ENCODE measurements around the gene PEAK1.

PEAK1 gene, protein sequence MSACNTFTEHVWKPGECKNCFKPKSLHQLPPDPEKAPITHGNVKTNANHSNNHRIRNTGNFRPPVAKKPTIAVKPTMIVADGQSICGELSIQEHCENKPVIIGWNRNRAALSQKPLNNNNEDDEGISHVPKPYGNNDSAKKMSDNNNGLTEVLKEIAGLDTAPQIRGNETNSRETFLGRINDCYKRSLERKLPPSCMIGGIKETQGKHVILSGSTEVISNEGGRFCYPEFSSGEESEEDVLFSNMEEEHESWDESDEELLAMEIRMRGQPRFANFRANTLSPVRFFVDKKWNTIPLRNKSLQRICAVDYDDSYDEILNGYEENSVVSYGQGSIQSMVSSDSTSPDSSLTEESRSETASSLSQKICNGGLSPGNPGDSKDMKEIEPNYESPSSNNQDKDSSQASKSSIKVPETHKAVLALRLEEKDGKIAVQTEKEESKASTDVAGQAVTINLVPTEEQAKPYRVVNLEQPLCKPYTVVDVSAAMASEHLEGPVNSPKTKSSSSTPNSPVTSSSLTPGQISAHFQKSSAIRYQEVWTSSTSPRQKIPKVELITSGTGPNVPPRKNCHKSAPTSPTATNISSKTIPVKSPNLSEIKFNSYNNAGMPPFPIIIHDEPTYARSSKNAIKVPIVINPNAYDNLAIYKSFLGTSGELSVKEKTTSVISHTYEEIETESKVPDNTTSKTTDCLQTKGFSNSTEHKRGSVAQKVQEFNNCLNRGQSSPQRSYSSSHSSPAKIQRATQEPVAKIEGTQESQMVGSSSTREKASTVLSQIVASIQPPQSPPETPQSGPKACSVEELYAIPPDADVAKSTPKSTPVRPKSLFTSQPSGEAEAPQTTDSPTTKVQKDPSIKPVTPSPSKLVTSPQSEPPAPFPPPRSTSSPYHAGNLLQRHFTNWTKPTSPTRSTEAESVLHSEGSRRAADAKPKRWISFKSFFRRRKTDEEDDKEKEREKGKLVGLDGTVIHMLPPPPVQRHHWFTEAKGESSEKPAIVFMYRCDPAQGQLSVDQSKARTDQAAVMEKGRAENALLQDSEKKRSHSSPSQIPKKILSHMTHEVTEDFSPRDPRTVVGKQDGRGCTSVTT (N-terminal part only)
- total RNA-seq = 10.6 reads per million in 2 donors

DNA sequence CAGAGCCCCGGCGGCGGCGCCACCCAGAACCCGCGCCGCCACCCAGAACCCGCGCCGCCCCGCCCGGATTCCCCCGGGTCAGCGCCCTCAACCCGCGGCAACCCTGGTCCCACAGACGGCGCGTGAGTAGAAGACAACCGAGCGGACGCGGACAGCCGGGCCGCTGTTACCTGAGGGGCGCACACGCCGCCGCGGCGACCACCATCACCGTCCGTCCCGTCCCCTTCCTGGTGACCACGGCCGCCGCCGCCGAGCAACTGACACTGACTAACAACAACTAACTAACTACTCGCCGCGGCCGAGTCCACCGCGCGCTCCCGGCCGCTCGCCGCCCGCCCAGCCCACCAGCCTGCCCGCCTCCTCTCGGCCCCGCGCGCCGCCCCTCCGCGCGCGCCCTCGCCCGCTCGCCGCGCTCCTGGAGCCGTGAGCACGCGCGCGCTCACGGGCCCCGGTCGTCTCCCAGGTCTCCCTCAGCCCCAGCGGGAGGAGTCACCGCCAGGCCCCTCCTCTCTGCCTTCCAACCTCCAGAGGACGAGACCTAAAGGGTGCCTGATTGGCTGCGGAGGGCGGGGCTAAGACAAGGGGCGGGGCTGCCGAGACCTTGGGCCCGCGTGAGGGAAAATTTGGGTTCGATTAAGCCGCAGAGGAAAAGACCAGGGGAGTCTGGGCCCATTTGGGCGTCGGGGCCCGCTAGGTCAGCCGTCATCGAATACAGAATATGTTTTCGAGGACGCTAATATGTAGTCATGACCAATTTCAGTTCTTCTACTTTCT, at the start of gene PEAK1:
PEAK1 (minus strand) TSS at position 269 of the 774 bp plus-strand sequence. CDS start 238,178 bp downstream, outside the sequence.
- peak; percentile 98 to 100 (median 99) for DNase-seq

DNA sequence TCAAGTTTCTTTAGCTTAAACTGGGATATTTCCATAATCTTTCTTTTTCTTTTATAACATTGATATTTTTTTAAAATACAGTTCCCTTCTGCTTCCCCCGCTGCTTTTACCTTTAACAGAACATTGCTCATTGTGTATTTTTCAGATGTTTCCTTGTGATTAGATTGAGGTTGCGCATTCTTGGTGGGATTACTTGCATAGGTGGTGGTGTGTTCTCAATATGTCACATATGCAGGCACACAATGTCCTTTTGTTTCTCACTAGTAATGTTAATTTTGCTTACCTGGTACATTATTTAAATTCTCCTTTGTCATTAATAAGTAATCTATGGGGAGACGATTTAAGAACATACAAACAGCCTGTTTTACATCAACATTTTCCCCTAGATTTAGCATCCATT, 49.0 kb upstream of the PEAK1 start:
- DNase-seq = no peak

DNA sequence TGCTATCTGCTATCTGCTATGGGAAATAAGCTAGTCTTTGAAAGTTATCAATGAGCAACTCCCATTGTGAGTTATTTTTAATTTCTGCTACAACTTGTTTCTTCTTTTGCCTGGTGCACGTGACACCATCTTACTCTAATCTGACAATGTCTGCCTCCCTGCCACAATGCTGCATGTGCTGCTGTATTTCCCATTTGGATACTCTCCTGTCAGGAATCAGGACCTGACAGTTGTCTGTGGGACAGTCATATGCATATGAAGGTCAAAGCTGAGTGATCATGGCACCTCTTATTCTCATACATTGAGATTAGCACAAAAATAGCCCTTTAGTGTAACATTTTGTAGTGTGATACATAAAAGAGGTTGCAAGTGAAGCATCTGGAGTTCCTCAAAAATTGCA, 46.6 kb upstream of the PEAK1 start:
- DNase-seq = no peak

DNA sequence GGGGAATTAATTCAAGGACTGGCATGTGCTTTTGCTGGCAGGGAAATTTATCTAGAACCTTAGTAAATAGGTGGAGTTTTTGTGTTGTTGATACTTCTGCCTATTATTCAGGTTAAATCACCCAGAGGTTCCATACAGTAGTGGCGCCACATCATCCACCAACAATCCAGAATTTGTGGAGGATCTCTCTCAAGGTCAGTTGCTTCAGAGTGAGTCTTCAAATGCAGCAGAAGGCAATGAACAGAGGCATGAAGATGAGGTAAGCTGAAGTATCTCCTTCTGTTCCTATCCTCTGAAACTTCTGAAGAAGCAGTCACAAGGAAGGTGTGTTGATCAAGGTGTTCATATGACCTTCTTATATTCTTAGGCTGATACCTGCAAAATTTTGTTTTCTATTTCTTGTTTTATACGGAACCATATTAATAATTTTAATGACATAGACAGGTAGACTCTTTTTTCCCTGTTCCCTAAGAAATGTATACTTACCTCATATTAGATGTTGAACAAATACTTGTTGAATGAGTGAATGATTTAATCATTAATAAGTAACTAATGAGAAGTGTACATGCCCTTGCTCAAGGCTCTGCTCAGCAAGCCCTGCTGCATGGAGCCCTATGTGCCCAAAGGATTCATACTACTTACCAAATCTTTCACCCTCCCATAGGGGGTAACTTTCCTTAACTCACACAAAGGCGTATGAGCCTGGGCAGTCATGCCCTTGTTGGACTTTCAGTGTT, 44.4 kb upstream of the PEAK1 start:
- DNase-seq = no peak

DNA sequence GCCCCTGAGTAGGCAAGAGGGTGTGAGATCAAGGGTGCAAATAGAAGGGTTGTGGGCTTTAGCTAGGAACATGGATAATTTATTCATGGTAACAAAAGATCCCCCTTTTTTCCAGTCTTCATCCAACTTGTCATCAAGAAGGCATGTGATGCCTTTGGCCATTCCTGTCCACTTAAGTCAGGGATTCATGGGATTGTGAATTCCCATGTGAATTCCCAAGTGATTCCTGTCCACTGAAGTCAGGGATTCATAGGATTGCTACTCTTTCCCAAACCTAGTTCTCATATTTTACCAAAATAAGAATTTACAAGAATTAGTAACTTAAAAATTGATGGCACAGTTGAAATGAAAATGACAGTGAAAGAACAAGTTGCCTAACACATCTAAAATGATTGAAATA, 41.6 kb upstream of the PEAK1 start:
- no peak for DNase-seq

DNA sequence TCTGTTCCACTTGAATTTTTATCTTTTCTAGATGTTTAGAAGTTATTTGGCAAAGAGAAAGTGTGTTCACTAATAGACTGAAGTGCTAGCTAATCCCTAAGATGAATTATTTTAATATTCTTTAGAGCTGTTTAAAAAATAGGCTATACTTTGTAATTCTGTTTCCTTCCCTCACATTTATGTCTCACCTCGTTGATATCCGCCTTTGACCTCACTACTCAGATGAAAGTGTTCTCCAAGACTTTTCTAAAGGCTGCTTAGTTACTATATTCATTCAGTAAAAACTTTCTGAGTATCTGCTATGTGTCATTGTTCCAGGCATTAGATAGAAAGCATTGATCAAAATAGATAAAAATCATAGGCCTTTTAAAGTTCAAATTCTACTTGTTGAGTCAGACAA, 39.1 kb upstream of the PEAK1 start:
- DNase-seq = no peak

DNA sequence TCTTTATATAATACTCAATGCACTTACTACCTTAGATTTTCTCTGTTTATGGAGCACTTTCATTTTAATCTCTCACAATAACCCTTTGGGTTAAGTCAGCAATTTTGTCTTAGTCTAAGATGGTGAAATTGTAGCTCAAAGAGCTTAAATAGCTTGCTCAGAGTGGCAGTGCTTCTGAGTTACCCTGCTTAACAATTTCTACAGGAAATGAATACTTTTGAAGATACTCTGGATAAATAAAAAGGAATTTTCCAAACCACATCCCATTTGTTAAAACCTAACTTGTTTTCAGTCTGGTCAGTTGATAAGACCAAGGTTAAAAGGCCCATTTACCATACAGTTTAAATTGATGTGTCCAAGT, 38.0 kb upstream of the PEAK1 start:
- DNase-seq = no peak

DNA sequence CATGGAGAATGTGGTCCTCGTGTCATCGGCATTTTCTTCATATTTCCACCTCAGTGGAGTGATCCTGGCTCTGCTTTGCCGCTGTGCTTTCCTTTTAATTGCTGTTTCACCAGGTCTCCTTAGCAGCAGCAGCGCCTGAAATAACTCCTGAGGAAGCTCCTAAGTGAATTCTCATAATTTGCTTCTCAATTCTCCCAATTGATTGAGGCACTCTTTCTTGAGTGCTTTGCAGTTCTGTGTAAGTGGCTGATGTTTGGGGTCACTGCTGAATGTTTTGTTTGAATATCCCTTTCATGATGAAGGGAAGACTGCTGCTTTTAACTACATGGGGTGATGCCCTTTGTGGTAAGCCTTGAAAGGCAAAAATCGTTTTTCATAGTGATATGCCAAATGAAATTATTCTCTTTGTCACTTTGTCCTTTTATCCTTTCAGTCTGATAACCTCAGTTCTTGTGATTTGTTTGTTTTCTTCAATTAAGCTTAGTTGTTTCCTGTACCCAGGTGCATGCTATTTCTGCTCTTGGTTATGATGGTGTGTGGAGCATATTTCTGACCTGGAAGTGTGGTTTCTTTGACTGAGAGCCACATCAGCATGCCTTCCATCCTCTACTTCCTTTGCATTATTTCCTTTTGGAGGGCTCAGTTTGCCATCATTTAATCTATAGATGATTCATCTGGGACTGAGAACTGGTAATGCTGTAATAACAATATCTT, 37.4 kb upstream of the PEAK1 start:
- peak in 1 of 5 experiments; percentile 53 for DNase-seq

DNA sequence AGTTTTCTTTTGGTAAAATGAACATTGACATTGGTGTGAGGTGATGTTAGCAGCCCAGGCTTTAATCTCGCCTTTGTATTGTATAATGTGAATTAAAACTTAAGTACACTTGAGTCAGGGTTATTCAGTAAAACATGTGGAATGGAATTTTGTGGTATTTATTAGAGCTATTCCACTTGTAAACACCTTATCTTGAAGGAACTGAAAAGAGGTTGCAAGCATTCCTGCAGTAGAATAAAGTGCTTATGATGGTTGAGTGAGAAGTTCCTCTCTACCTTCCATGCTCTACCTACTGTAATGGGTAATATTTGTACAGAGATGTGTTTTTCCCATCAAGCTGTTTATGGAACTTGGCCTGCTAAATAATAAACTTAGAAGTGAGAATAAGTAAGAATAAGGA, 36.8 kb upstream of the PEAK1 start:
- no peak for DNase-seq

DNA sequence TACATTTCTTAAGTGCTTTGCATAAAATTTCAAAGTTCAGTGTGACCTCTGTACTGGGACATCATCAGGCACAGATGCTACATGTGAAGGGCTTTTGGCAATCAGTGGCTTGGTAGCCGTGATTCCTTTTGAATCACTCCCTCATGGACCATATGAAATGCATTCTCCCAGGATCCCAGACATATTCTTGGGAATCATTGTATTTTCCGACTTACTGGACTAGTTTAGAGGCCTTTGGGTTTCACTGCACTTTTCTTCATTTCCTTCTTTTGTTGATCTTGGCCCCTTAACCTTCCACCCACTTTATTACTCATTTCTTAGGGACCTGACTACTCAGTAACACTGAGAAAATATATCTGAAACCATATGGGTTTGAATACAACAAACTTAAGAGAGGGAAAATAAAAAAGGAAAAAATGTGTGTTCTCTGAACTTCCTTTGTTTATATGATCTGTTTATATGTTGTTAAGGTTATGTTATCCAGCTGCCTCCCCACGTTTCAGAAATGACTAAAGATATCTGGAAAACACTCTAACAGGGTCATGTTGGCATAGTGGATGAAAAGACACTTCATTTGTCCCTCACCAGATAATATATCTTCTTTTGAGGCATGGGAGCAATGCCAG, 35.9 kb upstream of the PEAK1 start:
- DNase-seq = no peak

DNA sequence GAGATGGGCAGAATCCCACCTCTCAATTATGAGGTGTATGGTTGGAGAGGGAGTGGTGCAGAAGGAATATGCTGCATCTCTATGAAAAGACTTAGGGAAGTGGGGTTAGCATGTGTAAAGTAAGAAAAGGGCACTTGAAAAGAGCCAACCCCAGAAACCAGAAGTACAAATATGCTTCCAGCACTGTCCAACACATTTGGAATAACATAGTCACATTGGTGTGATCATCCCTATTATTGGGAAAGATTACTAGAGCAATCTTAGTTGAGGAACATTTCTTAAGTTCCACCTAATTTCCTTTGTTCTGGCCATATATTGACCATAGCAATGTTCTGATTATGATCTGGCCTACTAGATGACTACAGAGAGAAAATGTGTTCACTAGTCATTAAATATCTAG, 35.0 kb upstream of the PEAK1 start:
- no peak for DNase-seq

DNA sequence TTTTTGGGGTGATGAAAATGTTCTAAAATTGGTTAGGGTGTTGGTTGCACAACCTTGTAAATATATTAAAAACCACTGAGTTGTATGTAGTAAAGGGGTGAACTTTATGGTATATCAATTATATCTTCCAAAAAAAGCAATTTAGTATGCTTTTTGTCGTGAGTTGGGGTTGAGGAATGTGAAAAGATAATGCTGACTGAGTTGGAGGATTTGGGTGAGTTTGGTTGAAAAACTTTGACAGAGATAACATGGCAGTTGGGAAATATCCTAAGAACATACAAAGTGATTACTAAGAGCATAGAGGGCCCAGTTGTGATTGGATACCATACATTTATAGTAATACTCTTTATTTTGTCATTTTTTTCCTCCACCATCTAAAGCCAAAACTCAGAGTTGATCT, 34.4 kb upstream of the PEAK1 start:
- DNase-seq = no peak

DNA sequence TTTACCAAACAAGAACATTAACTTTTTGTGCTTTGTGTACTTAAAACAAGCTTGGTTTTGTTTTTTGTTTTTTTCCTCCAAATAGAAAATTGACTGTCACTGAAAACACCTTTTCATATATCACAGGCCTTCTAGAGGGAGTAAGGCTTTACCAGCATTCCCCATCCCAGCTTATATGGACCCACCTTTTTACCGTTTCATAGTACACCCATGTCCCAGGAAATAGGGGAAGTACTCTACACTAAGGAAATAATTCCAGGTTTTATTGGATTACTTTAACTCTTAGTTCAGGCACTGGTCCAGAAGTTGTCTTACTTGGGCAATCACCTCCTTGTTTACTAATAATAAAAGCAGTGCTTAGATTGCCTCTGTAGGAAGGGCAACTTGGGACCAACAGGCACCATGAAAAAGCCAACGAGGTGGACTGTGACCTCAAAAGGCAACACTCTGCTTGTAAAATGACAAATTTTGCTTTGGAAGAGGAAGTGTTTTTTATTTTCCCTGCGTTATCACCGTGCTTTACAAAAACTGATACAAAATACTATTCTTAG, 27.0 kb upstream of the PEAK1 start:
- no peak for DNase-seq

DNA sequence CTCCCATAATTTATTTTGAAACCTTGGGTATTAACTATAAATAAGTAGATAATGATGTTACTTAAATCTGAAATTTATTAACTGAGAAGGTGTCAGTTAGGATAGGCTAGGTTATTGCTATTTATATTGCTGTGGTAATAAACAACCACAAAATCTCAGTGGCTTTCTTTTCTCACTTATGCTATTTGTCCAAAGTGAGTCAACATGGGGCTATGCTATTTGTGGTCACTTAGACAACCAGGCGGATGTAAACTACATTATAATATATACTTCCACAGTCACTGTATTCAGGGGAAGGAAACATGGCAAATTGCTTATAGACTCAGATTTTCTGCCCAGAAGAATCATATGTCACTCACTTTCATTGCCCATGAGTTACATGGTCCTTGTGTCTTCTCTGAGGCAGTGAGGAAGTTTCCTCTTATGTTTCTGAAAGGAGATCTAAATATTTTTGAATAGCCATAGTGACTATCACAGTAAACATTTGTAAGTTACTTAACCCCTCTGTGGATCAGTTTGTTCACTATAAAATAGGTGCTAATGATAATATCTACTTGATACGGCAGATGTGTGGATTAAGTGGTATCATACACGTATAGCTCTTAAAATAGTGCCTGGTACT, 20.6 kb upstream of the PEAK1 start:
- no peak for DNase-seq

DNA sequence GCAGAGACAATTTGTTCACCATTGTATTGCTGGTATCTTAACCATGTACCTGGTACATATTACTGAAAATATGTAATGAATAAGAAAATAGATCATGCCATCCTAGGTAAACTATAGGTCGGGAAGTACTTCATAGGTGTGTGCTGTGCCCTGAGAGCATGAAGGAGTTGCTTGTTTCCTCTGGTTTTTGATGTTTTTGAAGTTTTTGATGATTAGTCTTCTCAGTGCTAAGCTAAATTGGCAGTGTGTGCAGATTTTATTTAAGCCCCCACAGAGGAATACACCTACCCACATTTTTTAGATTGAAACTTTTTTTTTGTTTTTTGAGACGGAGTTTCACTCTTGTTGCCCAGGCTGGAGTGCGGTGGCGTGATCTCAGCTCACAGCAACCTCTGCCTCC, 17.4 kb upstream of the PEAK1 start:
- no peak for DNase-seq

DNA sequence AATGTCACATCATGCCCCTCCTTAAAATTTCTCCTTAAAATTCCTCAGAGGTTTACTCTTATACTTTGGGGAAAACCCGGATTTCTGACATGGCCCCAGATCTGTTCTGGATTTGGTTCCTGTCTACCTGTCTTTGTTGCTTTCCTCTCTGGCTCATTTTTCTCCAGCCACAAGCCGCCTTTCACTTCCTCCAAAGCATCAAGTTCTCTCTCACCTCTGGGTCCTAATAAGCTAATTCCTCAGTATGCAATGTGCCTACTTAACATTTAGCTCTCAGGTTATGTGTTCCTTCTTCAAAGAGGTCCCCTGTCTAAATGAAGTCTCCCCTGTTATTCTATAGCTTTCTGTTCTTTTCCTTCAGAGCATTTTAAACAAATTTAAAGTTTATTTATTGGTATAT, 16.9 kb upstream of the PEAK1 start:
- DNase-seq = no peak

DNA sequence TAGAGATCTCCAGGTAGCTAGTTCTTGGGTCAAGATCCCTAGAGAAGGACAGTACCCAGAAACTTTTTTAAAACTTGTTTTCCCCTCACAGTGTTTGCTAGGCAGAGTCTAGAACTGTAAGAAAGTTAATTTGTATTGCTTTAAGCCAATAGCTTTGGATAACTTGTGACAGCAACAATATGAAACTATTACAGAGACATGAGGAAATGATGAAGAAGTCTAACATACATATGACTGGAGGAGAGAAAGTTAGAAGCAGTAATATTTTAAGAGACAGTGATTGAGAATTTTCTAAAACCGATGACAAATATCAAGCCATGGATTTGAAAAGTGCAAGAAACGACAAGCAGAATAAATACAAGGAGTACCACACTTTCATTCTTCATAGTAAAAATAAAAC, 10.7 kb upstream of the PEAK1 start:
- DNase-seq = no peak

DNA sequence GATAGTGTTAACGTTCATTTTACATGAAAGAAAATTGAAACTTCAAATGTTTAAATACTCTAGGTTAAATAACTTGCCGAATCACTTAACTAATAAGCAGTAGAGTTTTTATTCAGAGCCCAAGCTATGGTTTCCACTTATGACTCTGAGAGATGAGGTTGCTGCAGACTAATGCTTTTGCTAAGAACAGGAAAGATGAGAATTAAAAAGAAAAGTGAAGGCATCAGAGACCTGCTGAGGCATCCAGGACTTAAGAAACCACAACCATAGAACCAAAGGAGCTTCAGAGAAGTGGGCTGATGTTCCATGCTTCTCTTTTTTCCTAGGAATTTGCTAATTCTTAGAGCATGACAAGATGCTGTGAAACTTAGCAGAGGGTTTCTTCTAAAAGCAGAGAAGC, 10.3 kb upstream of the PEAK1 start:
- peak in 1 of 5 experiments; percentile 71 for DNase-seq

DNA sequence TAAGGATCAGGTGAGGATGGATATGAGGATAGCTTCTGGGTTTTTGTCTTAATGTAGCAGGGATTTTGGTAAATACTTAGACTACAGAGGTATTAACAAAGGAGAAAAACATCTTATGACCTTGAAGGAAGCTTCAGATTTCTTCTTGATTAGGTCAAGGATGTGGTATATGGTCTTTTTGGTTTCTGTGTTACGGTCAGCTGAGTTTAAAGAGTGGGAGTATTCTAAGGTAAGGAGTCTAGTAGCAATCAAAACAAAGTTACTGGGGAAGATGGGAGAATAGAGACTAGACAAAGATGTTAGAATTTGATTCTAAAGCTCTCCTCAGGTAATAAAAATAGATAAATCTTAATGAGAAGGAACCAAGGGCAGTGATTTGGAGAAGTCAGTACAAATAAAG, 7.0 kb upstream of the PEAK1 start:
- DNase-seq = peak in 1 of 5 experiments; percentile 26

DNA sequence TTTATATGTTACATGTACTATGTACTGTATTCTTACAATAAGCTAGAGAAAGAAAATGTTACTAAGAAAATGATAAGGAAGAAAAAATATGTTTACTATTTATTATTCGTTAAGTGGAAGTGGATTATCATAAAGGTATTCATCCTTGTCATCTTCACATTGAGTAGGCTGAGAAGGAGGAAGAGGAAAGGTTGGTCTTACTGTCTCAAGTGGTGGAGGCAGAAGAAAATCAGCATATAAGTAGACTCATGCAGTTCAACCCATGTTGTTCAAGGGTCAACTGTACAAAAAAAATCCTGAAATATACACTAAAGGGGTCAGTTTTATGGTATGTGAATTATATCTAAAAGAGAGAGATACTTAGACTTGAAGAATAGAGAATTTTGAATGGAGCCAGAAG, 6.5 kb upstream of the PEAK1 start:
- DNase-seq = no peak

Measured in T-helper 2 cell (primary cell).